MV-4-11 (cell line): ENCODE data around the gene SLC25A21.

Source experiments
- DNase-seq: peaks from one replicate; lab custom pipeline; 2025; lab: John Stamatoyannopoulos, UW

SLC25A21 gene

DNA sequence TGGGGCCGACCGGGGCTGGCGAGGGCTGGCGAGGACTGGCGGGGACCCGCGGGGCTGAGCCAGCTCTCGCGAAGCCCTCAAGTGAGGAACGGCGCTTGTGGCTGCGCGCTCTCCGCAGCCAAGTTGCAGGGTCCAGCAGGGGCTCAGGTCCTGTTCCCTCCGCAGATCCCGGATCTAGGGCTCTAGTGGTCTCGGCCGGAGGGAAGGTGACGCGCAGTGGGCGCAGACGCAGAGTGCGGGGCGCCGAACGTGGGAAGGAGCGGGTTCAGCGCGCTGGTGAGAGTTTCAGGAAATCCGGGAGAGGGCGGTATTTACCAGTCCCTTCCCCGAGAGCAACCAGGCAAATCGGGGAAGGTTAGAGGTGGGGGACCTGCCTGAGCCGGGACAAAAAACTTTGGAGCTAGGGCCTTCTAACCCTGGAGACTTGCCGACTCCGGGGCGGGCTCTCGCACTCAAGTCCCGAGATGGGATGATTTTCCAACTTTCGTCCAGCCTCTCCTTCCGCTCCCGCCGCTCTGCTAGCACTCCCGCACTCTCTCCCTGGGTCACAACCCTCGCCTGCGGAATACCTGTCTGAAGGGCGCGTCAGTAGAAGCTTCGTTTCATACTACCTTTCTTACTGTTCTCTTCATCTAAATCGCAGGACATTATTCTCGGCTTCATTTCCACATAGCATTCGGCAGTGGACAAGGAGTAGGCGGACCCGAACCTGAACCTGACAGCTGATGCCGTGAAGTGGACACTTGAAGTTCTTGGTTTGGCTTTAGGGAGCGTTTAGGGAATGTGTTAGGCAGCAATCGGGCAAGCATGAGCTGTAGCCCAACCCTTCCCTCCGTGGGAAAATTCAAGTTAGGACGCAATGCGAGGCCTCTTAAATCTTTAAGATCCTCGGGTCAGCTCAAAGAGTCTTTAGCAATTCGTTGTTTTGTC is 524.3 kb downstream of the SLC25A21 start:
- DNase-seq = no peak

DNA sequence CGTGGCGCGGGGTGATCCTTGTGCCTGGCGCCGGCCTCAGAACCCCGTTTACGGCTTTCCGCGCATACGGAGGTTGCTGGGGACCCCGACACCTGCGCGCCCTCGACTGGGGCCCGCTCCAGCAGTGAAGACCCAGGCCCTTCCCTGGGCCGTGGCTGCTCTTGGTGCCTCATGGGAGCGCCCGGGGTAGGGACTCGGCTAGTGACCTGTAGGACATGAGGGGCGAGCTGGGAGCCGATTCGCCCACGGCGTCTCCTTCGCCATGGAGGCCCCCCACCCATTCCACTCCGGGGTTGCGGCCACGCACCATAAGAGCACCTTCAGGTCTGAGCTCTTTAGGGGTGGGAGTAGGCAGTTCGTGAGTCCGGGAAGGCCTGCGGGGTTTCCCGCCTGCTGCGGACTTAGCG is 525.0 kb downstream of the SLC25A21 start:
- no peak for DNase-seq

DNA sequence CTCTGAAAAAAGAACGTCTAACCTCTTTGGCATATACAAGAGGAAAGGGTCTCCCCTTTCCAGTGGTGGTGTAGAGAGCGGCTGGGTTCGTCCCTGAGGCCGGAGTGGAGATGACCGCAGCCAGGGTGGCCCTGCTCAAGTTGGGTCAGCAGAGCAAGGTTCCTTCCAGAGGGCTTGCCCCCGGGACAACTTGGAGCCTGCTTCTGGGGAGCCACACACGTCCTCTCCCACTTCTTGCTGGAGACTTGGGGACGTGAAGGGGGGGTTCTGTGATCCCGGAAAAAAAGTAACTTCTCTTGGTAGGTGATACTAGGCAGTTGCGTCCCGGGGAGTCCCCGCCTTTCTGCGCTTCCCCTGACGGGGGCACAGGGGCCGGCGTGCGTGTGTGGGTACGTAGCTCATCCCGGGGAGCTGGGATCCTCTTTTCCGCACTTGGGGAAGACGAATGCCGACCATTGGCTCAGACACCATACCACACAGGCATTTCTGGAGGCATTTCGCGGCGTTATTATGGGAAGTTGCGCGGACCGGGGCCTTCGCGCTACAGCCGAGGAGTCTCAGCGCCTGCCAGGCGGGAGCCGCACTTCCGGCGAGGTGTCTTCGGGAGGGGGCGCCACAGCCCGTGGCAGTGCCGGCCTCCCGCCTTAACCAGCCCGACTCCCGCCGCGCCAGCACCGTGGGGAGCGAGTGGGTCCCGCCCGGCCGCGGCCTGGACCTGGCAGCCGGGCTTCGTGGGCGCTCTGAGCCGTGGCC is 525.6 kb downstream of the SLC25A21 start:
- no peak for DNase-seq

- DNase-seq = no peak
These were observed 538.8 kb downstream of the SLC25A21 start for GRCh38 chr14:36633580-36633979.
